ENCODE data around the gene TMEM123. TPM values are rescaled to one million over a fixed set of nuclear protein-coding genes. Genes with fewer than 3 reads are reported as not detected.

TMEM123 gene
- total RNA-seq, 1 experiment from 2014 or later = 214 TPM

- Histone ChIP-seq H3K27me3 (replicated peaks; ENCODE audit: insufficient read depth, low read depth, low read length, poor library complexity) (no peaks in the 10 kb centered on the region), H3K4me1 (ENCODE audit: insufficient read depth, low read length, poor library complexity, severe bottlenecking) (peaks cover 11% of the 10 kb centered on the region), H3K9me3 (ENCODE audit: low read depth, low read length, poor library complexity, severe bottlenecking) (no peaks in the 10 kb centered on the region), H3K4me3 (ENCODE audit: low read depth, low read length, poor library complexity, severe bottlenecking) (no peak overlapping the region), H3K27ac (ENCODE audit: low read depth, low read length, poor library complexity, severe bottlenecking) (no peak overlapping the region), H3K36me3 (ENCODE audit: insufficient read depth, low read length, poor library complexity, severe bottlenecking) (no peaks in the 10 kb centered on the region)
- POLR2A ChIA-PET (ENCODE audit: low non-redundant PET) = no interaction called here
- intact Hi-C loops (cut with micrococcal nuclease; ENCODE audit: unreplicated experiment) = no loop called here
- no TSS peak for BruUV-seq (replicated peaks)
- no peak for TF ChIP-seq EZH2 (IDR thresholded peaks at IDR 0.05; ENCODE audit: borderline replicate concordance, low read depth, low read length, poor library complexity, severe bottlenecking)
- no peak for TF ChIP-seq CTCF (conservative IDR thresholded peaks at IDR 0.05; ENCODE audit: low read depth, low read length)
- CTCF ChIA-PET = no interaction called here
- no peak for DNase-seq (ENCODE audit: low spot score)
These were observed 18.9 kb upstream of the TMEM123 start for GRCh38 chr11:102471474-102471873.

GRCh38 chr11:102470251-102470650 is 17.7 kb upstream of the TMEM123 start:
- Histone ChIP-seq H3K27me3 (replicated peaks; ENCODE audit: insufficient read depth, low read depth, low read length, poor library complexity) (no peaks in the 10 kb centered on the region), H3K4me3 (ENCODE audit: low read depth, low read length, poor library complexity, severe bottlenecking) (no peak overlapping the region), H3K4me1 (ENCODE audit: insufficient read depth, low read length, poor library complexity, severe bottlenecking) (no peaks in the 10 kb centered on the region), H3K9me3 (ENCODE audit: low read depth, low read length, poor library complexity, severe bottlenecking) (no peaks in the 10 kb centered on the region), H3K27ac (ENCODE audit: low read depth, low read length, poor library complexity, severe bottlenecking) (no peak overlapping the region), H3K36me3 (ENCODE audit: insufficient read depth, low read length, poor library complexity, severe bottlenecking) (no peaks in the 10 kb centered on the region)
- BruUV-seq (replicated peaks) = no TSS peak
- POLR2A ChIA-PET (ENCODE audit: low non-redundant PET) = no interaction called here
- DNase-seq (ENCODE audit: low spot score) = no peak
- CTCF ChIA-PET = no interaction called here
- intact Hi-C loops (cut with micrococcal nuclease; ENCODE audit: unreplicated experiment) = no loop called here
- TF ChIP-seq CTCF (conservative IDR thresholded peaks at IDR 0.05; ENCODE audit: low read depth, low read length) (no peak), EZH2 (IDR thresholded peaks at IDR 0.05; ENCODE audit: borderline replicate concordance, low read depth, low read length, poor library complexity, severe bottlenecking) (no peak)

GRCh38 chr11:102469196-102469821 is 16.7 kb upstream of the TMEM123 start:
- DNase-seq (ENCODE audit: low spot score) = no peak
- no peaks in the 10 kb centered on the region for H3K36me3 ChIP-seq (ENCODE audit: insufficient read depth, low read length, poor library complexity, severe bottlenecking)
- H3K9me3 ChIP-seq (ENCODE audit: low read depth, low read length, poor library complexity, severe bottlenecking) = no peaks in the 10 kb centered on the region
- no peak overlapping the region for H3K4me3 ChIP-seq (ENCODE audit: low read depth, low read length, poor library complexity, severe bottlenecking)
- ChIA-PET POLR2A (ENCODE audit: low non-redundant PET) (no interaction called here), CTCF (no interaction called here)
- H3K27me3 ChIP-seq (replicated peaks; ENCODE audit: insufficient read depth, low read depth, low read length, poor library complexity) = no peaks in the 10 kb centered on the region
- TF ChIP-seq EZH2 (IDR thresholded peaks at IDR 0.05; ENCODE audit: borderline replicate concordance, low read depth, low read length, poor library complexity, severe bottlenecking) = no peak
- TF ChIP-seq CTCF (conservative IDR thresholded peaks at IDR 0.05; ENCODE audit: low read depth, low read length) = no peak
- no TSS peak for BruUV-seq (replicated peaks)
- intact Hi-C loops (cut with micrococcal nuclease; ENCODE audit: unreplicated experiment) = no loop called here
- no peaks in the 10 kb centered on the region for H3K4me1 ChIP-seq (ENCODE audit: insufficient read depth, low read length, poor library complexity, severe bottlenecking)
- H3K27ac ChIP-seq (ENCODE audit: low read depth, low read length, poor library complexity, severe bottlenecking) = no peak overlapping the region

All from A673 (cell line).